DND-41 (cell line): ENCODE measurements around the gene CNOT3.
A peak's percentile ranks its signal among the peaks of the same experiment; 100 is the strongest.

Experiments
- ATAC-seq: fragments of 200-7000 bp; cut with Tn5 transposase; 3 replicates; pipeline ENCODE4 v1.9.1; 2021; ENCODE audit warnings: low read depth; ENCODE audit not compliant: insufficient read depth
- DNase-seq: peaks from one replicate; pipeline ENCODE4 v3.0.0-alpha.2; 2020
- H2AFZ ChIP-seq: 2 replicates; pipeline ENCODE4 v1.6.0; 2012; ENCODE audit warnings: low read depth, low read length
- H3K27ac ChIP-seq: 2 replicates; pipeline ENCODE4 v1.5.1; 2012; ENCODE audit warnings: low read length, inconsistent platforms
- H3K27me3 ChIP-seq: fragments of 200-600 bp; sonication (generic); 2 replicates; pipeline ENCODE4 v1.6.0; 2012; ENCODE audit warnings: low read length, mild to moderate bottlenecking, inconsistent platforms; ENCODE audit not compliant: insufficient read depth, poor library complexity
- H3K36me3 ChIP-seq: 2 replicates; pipeline ENCODE4 v1.5.1; 2012; ENCODE audit warnings: low read length, inconsistent platforms; ENCODE audit not compliant: insufficient read depth
- H3K4me1 ChIP-seq: 2 replicates; pipeline ENCODE4 v1.5.1; 2012; ENCODE audit warnings: mild to moderate bottlenecking, low read length; ENCODE audit not compliant: insufficient read depth
- H3K4me2 ChIP-seq: 2 replicates; pipeline ENCODE4 v1.6.0; 2012; ENCODE audit warnings: mild to moderate bottlenecking, moderate library complexity, low read length, inconsistent platforms; ENCODE audit not compliant: insufficient read depth
- H3K4me3 ChIP-seq, 2 experiments: fragments of 200-600 bp in 1 of 2; shearing (Covaris generic) in 1 of 2; 2 replicates each; pipeline ENCODE4 v1.5.1; 2012 to 2016; ENCODE audit warnings: inconsistent platforms in 2 of 2, low read length in 2 of 2, mild to moderate bottlenecking in 2 of 2, low read depth in 1 of 2, moderate library complexity in 1 of 2
- H3K79me2 ChIP-seq: 2 replicates; pipeline ENCODE4 v1.6.0; 2012; ENCODE audit warnings: low read length, inconsistent platforms; ENCODE audit not compliant: insufficient read depth
- H3K9ac ChIP-seq: 2 replicates; pipeline ENCODE4 v1.6.0; 2012; ENCODE audit warnings: low read depth, mild to moderate bottlenecking, inconsistent platforms, low read length, moderate library complexity
- H3K9me3 ChIP-seq: 2 replicates; pipeline ENCODE4 v1.5.1; 2012; ENCODE audit warnings: low read length, moderate library complexity, mild to moderate bottlenecking, inconsistent platforms; ENCODE audit not compliant: insufficient read depth, severe bottlenecking
- H4K20me1 ChIP-seq: 2 replicates; pipeline ENCODE4 v1.6.0; 2012; ENCODE audit warnings: low read length; ENCODE audit not compliant: insufficient read depth
- EZH2 ChIP-seq: IDR thresholded peaks from 3 replicates; pipeline ENCODE4 v1.6.1; 2012; ENCODE audit warnings: borderline replicate concordance, low read depth, mild to moderate bottlenecking, moderate library complexity, low read length, inconsistent platforms; ENCODE audit not compliant: severe bottlenecking
- TF ChIP-seq, protein P1 (sequence below): IDR thresholded peaks from 2 replicates; pipeline ENCODE4 v1.5.1; 2012; ENCODE audit warnings: borderline replicate concordance, low read length, moderate library complexity, mild to moderate bottlenecking; ENCODE audit not compliant: poor library complexity, severe bottlenecking; ENCODE audit errors: extremely low read depth

CNOT3 gene

DNA sequence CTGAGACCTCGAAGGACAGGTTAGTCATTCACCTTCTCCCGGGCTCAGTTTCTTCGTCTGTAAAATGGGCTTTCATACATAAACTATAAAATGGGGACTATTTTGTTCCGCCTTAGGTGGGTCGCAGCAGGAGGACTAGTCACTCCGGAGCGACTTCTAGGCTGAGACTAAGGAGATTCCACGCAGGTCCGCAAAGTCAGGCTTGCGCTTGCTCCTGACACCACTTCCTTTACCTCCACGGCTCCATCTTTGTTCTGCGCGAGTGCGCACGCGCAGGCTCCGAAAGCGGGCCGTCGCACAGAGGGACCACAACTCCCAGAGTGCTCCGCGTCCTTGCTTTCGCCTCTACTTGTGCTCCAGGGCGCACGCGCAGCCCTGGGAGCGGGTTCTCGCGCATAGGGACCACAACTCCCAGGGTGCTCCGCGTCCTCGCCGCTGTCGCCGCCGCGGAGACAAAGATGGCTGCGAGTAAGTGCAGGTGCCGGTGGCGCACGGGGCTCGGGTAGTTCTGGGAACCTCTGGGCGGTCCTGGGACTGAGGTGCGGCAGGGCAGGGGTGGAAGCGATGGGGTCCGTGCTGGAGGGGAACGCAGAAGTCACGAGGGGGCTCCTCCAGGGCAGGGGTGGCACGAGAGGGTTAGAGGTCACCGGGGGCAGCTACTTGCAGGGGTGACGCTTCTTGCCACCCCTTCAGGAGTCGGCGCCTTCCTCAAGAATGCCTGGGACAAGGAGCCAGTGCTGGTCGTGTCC, 35.0 kb upstream of the CNOT3 start, which contains the start of gene NDUFA3:
Gene NDUFA3 (plus strand): TSS at position 435 of the 749 bp plus-strand sequence. CDS start 24 bp downstream, at position 459.
- H3K9ac ChIP-seq: peak within 1 kb of the TSS; percentile 80
- peak within 1 kb of the TSS; percentile 95 to 99; a peak in 3 of 4 replicates for H3K4me3 ChIP-seq
- DNase-seq (peak; percentile 99), ATAC-seq (peak; percentile 98)
- H3K79me2 ChIP-seq: peaks cover 37% of the 10 kb centered on the region
- H4K20me1 ChIP-seq: peaks cover 12% of the 10 kb centered on the region
- H3K4me1 ChIP-seq: peaks cover 28% of the 10 kb centered on the region
- peak within 1 kb of the TSS; percentile 85 for H3K27ac ChIP-seq
- no peaks in the 10 kb centered on the region for H3K27me3 ChIP-seq
- peaks cover 26% of the 10 kb centered on the region for H3K36me3 ChIP-seq
- H3K4me2 ChIP-seq: peak within 1 kb of the TSS; percentile 96
- H2AFZ ChIP-seq: peak within 1 kb of the TSS; percentile 95
- H3K9me3 ChIP-seq: no peaks in the 10 kb centered on the region
- TF ChIP-seq, protein P1, sequence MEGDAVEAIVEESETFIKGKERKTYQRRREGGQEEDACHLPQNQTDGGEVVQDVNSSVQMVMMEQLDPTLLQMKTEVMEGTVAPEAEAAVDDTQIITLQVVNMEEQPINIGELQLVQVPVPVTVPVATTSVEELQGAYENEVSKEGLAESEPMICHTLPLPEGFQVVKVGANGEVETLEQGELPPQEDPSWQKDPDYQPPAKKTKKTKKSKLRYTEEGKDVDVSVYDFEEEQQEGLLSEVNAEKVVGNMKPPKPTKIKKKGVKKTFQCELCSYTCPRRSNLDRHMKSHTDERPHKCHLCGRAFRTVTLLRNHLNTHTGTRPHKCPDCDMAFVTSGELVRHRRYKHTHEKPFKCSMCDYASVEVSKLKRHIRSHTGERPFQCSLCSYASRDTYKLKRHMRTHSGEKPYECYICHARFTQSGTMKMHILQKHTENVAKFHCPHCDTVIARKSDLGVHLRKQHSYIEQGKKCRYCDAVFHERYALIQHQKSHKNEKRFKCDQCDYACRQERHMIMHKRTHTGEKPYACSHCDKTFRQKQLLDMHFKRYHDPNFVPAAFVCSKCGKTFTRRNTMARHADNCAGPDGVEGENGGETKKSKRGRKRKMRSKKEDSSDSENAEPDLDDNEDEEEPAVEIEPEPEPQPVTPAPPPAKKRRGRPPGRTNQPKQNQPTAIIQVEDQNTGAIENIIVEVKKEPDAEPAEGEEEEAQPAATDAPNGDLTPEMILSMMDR: no peak
- no peak for TF ChIP-seq EZH2

DNA sequence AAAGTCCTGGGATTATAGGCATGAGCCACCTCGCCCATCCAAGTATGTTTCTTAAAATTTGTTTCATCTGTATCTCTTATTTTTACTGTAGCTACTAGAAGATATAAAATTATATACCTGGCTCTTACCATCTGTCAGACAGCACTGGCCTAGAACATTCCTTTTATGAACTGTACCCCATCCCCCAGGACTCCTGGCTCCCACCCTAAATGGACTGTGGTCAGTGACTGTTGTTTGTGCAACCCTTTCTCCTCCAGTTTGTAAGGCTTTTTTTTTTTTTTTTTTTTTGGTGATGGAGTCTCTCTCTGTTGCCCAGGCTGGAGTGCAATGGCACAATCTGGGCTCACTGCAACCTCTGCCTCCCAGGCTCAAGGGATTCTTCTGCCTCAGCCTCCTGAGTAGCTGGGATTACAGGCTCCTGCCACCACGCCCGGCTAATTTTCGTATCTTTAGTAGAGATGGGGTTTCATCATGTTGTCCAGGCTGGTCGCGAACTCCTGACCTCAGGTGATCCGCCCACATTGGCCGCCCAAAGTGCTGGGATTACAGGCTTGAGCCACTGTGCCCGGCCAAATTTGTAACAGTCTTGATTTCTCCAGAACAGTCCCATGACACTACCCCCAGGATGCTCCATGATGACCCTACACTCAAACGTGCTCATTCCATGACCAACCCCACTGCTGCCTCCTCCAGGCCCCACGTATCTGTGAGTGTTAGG, 32.4 kb upstream of the CNOT3 start:
- H4K20me1 ChIP-seq: peaks cover 25% of the 10 kb centered on the region
- H3K4me1 ChIP-seq: peaks cover 28% of the 10 kb centered on the region
- peaks cover 52% of the 10 kb centered on the region for H3K36me3 ChIP-seq
- no peaks in the 10 kb centered on the region for H3K9me3 ChIP-seq
- H2AFZ ChIP-seq: no peak overlapping the region
- H3K9ac ChIP-seq: no peak overlapping the region
- TF ChIP-seq, protein P1: no peak
- no peak for TF ChIP-seq EZH2
- no peak for ATAC-seq
- no peak overlapping the region; the same call in 1 of the 2 replicates for H3K4me2 ChIP-seq
- H3K4me3 ChIP-seq: no peak overlapping the region
- no peak overlapping the region for H3K27ac ChIP-seq
- DNase-seq: no peak
- peaks cover 55% of the 10 kb centered on the region for H3K79me2 ChIP-seq
- H3K27me3 ChIP-seq: no peaks in the 10 kb centered on the region

DNA sequence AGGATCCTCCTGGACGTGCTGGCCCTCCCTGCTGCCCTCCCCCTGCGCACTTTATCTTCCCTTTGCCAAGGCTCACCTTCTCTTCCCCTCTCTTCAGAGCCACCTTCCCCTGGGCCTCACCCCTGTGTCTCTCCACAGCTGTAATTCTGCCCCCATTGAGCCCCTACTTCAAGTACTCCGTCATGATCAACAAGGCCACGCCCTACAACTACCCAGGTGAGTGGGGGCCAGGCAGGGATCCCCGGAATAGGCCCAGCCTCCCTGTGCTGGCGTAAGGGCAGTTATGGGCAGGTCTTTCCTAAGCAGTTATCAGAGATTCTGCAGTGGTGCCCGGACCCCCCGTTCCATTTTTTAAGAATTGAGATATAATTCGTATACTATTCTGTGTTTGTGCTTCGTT, 31.8 kb upstream of the CNOT3 start:
- Histone ChIP-seq H2AFZ (no peak overlapping the region), H3K4me1 (peaks cover 28% of the 10 kb centered on the region), H3K4me3 (no peak overlapping the region), H3K9ac (no peak overlapping the region), H3K9me3 (no peaks in the 10 kb centered on the region), H3K79me2 (peaks cover 62% of the 10 kb centered on the region), H3K27ac (no peak overlapping the region), H3K27me3 (no peaks in the 10 kb centered on the region), H4K20me1 (peaks cover 27% of the 10 kb centered on the region), H3K36me3 (peaks cover 58% of the 10 kb centered on the region), H3K4me2 (no peak overlapping the region; the same call in 1 of the 2 replicates)
- DNase-seq (no peak), ATAC-seq (no peak)
- no peak for TF ChIP-seq EZH2
- TF ChIP-seq, protein P1: no peak
